CD4-positive, alpha-beta T cell treated with Interferon gamma for 1 hour (primary cell): ENCODE measurements around the gene PLXNA1.

Experiments
- DNase-seq: peaks from one replicate; pipeline ENCODE4 v3.0.0-alpha.2; 2020

The PLXNA1 gene

DNA sequence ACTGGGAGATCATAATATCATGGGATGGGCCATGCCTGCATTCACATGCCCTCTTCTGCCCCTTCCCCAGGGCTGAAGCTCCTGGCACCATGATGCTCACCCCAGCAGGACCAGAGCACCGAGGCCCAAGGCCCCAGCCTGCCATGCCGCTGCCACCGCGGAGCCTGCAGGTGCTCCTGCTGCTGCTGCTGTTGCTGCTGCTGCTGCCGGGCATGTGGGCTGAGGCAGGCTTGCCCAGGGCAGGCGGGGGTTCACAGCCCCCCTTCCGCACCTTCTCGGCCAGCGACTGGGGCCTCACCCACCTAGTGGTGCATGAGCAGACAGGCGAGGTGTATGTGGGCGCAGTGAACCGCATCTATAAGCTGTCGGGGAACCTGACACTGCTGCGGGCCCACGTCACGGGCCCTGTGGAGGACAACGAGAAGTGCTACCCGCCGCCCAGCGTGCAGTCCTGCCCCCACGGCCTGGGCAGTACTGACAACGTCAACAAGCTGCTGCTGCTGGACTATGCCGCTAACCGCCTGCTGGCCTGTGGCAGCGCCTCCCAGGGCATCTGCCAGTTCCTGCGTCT, 5.6 kb downstream of the PLXNA1 start:
- no peak for DNase-seq

DNA sequence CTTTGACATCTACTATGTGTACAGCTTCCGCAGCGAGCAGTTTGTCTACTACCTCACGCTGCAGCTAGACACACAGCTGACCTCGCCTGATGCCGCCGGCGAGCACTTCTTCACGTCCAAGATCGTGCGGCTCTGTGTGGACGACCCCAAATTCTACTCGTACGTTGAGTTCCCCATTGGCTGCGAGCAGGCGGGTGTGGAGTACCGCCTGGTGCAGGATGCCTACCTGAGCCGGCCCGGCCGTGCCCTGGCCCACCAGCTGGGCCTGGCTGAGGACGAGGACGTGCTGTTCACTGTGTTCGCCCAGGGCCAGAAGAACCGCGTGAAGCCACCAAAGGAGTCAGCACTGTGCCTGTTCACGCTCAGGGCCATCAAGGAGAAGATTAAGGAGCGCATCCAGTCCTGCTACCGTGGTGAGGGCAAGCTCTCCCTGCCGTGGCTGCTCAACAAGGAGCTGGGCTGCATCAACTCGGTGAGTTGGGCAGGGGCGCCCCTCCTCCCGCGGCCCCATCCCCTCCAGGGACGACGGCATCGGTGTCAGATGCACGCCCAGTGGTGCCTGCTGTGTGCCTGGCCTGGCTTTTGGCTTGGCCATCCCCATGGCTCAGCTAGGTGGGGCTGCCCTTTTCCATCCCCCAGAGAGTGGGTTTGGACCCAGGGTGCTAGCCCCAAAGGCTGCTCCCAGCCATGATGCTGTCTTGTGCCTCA, 6.6 kb downstream of the PLXNA1 start:
- no peak for DNase-seq

DNA sequence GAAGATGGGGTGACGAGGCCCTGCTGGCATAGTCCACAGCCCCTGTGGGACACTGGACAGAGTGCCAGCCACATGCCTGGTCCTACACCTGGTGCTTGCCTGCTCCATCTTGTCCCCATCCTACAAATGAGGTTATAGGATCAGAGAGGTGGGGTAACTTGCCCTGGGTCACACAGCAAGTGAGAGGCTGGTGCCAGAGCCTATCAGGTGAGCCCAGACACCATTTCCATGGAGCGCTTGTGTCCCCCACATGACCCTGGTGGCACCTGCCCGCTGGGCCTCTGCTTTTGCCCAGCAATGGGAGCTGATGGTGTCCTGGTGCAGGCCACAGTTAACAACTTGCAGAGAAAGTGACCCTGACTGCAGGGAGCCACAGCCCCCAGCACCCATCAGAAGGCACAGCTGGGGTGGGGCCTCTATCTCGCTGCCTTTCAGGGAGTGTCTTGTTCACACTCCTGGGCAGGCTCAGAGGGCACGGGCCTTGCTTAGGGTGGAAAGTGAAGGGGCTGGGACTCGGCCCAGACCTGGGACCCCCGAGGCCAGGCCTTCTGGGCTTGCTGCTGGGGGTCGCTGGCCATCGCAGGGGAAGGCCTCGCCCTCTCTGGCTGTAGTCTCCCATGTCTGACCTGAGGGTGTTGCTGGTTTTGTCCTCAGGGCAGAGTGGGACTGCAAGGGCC, 7.2 kb downstream of the PLXNA1 start:
- no peak for DNase-seq

DNA sequence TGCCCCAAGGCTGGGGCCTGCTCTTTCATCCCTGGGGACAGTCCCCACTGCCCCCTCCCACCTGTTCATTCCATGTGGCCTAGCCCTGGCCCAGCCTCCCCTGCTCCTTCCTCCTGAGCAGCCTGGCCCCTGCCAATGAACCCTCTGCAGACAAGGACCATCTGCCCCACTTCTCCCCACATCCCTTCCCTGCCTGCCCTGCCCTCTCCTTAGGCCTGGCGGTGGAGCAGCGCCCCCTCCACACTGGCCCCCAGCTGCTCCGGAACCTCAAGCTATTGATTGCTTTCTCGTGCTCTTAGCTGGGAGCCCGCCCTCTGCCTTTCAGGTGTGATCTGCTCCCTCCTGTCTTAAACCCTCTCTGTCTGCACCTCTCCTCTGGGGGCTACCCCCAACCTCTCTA, 8.0 kb downstream of the PLXNA1 start:
- no peak for DNase-seq

DNA sequence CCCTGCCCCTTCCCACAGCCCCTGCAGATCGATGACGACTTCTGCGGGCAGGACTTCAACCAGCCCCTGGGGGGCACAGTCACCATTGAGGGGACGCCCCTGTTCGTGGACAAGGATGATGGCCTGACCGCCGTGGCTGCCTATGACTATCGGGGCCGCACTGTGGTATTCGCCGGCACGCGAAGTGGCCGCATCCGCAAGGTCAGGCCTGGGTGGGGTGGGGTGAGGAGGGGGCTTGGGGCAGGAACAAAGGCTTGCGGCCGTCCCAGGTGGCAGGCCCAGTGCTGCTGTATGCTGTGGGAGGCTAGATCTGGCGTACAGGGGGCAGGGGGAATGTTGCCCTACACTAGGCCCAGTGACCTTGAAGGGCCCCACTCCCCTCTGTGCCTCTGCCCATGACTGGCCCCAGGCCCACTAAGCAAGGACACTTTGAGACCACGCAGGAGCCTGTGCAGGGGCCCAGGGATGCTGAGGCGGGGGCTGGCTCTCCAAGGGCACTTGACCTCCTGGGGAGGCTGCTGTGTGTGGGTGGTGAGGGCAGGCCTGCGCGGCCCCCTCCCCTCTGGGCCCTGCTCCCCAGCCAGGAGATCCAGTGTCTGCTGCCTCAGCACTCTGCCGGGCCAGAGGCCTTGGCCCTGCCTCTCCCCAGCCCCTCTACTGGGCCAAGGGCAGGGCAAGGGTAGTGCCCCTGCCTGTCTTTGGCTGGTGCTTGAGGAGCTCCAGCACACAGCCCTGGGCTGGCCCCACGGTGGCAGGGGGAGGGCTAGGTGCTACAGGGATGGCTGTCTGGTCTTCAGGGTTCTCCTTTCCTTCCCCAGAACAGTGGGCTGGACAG, 8.7 kb downstream of the PLXNA1 start:
- no peak for DNase-seq

DNA sequence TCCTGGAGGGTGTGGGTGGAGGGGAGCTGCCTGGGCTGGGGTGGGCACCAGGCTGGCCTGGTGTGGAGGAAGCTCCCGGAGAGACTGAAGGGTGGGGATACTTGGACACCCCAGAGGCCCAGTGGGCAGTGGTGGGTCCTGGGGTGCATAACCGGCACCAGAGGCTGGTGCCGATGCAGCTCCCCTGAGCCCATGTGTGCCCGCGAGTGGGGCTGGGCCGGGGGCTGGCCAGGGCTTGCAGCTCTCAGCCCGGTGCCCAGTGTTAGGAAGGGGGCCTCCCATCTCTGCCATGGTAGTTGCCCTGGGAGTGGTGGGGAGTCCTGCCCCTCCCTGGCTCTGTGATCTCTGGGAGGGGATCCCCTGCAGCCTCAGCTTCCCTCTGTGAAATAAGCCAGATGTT, 9.3 kb downstream of the PLXNA1 start:
- no peak for DNase-seq

DNA sequence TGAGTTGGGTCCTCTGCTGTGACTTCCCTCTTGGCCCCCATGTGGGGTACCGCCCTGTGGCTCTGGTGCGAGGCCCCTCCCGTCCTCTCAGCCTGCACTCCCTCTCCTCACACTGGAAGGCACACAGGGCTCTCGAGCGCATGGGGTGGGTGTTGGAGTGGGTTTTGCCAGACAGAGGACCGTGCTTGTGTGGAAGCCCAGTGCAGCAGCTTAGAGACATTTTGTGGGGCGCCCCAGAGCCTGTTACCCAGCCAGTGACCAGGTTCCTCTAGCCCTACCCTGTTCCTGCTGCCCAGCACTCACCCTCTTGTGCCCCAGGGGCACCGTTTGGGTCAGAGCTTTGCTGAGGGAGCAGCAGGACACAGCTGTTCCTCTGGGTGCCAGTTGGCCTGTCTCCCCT, 9.9 kb downstream of the PLXNA1 start:
- DNase-seq, result no peak

DNA sequence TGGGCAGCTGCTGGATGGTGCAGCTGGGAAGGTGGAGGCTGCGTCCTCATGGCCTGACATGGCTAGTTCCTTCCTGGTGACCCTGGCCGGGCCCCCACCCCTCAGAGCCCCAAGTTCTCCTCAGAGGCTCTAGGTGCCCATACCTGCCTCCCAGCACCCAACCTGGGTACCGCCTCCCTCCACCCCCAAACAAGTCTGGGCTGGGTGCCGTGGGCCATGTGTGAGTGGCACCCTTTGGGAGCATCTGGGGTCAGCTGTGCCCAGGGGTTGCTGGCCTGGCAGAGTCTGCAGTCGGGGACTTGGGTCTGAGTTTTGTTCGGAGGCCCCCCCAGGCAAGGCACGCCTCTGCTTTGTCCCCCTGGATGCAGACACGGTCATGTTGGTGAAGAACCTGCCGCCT, 10.5 kb downstream of the PLXNA1 start:
- no peak for DNase-seq

DNA sequence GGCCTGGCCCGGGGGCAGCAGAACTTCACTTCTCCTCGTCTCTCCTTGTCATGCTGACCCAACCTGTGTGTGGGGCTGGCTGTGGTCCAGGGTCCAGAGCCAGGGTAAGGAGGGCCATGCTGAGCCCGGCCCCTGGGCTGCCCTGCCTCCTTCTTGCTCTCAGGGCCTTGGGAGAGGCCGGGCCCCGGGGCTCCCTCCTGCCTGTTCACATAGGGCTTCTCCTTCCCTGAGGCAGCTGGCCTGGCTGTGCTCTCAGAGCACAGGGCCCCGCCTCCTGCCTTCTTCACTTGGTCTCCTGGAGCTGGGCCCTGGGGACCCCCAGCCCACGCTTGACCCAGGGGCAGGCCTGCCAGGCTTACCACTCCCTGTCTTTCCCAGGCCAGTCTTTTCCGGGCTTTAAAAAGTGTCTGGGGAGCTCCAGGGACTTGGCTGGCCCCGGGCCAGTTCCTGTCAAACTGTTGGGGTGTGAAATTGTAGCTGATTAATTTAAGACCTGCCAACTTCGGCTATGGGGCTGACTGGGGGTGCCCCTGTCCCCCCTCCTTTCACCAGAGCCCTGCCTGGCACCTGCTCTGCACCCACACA, 11.8 kb downstream of the PLXNA1 start:
- DNase-seq, result no peak

DNA sequence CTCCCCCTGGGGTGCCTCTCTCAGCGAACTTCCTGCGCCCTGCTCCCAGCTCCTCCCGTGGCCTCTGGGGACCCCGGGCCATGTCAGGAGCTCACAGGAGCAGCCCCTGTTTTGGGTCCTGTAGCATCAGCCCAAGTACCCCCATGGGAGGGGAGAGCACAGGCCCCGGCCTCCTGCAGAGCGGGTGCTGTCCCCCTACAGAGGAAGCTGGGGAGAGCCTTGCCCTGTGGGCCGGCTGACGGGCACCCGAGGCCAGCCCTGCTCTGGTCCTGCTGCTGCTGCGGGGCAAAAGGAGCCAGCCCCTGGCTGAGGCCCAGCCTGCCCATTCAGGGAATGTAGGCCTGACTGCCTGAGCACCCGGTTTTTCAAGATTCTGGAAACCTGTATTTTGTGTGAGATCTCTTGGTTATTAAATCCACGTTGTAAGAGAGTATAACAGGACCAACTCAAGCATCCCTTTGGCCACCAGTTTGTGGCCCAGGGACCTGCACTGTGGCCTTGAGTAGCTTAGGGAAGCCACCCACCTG, 12.4 kb downstream of the PLXNA1 start:
- DNase-seq, result no peak

DNA sequence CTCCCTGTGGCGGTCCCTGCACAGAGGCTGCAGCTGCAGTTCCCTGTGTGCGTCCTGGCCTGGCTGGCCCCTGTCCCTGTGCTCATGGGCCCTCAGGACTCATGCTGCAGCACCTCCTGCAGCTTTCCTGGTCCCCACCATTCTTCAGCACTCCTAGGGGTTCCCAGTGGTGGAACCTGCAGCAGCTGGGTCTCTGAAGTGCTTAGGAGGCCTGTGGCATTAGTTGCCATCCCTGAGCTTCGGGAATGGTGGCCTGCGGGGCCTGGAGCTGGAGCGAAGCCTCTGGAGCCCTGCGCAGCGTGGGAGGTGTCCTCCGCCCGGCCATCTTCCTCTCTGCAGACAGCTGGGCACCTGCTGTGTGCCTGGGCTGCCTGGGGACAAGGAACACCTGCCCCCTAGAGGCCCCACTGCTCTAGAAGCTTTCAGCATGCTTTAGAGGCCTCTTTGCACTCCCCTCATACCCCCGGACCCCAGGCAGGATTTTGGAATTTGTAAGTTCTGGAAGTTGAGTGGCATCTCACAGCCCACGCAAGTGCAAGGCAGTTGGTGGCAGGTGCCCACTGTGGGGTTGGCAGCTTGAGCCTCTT, 13.1 kb downstream of the PLXNA1 start:
- no peak for DNase-seq

DNA sequence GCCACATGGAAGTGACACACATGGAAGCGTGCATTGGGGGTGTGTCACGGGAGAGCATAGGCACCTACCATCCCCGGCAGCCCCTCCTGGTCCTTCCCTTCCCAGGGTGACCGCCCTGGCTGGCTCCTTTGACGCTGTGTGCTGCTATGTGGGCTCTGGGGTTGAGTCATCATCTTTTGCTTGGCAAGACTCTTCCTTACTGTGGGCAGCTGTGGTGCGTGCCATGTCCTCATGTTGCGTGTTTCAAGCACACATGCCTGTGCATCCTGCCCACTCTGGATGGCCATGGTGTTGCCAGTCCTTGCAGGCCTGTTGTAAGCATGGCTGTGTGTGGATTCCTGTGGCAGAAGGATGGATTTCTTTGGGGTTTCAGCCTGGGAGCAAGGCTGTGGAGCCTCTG, 14.0 kb downstream of the PLXNA1 start:
- DNase-seq, result no peak

DNA sequence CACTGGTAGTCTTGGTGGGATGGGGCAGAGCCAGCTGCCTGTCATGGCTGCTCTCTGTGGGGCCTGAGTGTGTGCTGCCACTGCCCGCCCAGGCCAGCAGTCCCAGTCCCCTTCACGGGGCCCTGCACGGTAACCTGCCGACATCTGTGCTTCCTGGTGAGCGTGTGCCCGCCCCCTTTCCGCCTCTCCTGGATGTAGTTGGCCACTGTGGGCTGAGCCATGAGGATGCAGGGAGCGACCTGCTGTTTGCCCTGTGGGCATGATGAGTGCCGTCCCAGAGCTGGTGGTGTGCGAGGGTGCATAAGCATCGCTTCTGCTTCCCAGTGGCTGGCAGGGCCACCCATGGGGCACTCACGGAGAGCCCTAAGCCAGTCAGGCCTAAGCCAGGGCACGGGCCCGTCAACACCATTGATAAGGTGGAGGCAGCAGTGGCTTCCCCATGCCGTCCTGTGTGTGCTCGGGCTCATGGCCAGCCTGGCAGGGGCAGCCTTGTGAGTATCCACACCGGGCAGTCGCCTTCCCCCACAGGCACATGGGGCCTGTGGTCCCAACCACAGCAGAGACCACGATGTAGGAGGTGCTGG, 14.6 kb downstream of the PLXNA1 start:
- no peak for DNase-seq

DNA sequence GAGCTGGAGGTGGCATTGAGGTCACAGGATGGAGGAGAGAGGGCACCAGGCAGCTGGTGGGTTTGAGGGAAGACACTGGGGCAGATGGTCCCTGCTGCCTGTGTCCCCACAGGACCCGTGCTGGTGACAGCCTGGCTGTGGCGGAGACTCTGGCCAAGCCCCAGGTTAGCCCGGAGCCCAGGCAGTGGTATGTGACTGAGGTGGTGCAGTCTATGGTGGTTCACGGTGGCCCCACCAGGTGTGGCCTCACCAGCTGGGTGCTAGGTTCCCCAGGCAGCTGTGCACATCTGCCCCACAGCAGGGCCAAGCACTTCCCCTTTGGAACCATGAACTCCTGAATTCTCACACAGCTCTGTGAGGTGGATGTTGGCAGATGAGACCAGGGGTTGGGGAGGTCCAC, 15.4 kb downstream of the PLXNA1 start:
- no peak for DNase-seq

DNA sequence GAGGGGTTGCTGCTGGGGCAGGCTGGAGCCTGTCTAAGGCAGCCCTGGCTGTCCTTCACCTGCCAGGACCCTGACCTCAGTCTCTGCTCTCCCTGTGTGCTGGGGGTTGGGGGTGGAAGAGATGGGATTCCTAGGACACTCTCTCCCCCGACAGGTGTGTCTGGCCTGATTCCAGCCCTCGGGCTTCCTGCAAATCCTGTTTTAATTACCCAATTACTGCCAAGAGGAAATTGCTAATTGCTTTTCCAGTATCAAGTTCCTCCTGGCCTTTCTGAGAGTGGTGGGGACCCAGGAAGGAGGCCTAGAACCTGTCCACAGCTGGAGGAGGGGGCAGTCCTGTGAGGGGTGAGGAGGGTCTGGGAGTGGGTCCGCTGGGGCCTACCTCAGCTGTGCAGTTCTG, 15.8 kb downstream of the PLXNA1 start:
- DNase-seq, result no peak

DNA sequence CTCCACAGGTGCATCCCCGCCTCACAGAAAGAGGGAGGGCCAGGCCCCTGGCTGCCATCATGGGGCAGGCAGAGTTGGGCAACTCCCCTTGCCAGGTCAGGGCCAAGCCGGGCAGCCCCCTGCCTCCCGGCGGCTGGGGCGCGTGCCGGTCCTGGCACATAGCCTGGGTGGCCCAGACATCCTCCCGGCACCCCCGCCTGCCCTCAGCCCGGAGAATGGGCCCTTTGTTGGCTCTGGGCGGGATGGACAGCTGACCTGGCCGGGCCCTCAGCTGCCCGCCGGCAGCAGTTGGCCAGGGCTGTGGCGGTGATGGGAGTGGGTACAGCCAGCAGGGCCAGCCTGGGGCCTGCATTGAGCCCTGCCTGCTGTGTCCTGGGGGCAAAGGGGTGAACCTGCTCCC, 16.5 kb downstream of the PLXNA1 start:
- no peak for DNase-seq

DNA sequence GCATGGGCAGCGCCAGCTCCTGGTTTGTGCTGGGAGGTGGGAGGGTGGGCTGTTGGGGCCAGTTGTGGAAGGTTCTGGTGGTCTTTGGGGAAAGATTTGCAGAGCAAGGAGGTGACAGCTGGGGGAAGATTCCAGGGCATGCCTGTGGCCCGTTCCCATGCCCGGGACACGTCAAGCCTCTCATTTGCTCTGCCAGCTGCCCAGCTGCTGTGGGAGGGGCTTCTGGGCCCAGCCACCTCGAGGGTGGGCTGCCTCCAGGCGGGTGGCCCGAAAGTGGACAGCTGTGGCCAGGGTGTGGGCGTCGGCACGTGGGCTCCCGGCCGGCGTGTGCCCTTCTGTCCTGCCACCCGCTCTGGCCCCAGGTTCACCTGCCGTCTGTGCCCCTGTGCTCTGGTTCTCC, 17.2 kb downstream of the PLXNA1 start:
- no peak for DNase-seq

DNA sequence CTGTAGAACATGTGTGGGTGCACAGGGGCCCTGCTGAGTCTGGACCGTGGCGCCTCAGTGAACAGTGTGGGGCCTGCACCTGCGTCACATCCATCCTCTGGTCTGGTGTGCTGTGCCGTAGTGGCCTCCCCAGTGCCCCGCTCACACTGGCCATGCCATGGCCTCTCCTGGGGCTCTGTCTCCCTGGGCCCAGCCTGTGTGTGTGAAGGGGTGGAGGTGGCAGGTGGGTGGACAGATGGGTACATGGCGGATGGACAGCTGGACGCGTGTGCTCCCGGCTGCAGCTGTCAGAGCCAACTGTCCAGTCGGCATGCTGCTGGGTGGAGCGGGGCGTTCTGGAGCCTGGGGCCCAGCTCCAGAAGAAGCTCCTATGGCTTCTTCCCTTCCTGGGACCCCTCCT, 17.8 kb downstream of the PLXNA1 start:
- no peak for DNase-seq

DNA sequence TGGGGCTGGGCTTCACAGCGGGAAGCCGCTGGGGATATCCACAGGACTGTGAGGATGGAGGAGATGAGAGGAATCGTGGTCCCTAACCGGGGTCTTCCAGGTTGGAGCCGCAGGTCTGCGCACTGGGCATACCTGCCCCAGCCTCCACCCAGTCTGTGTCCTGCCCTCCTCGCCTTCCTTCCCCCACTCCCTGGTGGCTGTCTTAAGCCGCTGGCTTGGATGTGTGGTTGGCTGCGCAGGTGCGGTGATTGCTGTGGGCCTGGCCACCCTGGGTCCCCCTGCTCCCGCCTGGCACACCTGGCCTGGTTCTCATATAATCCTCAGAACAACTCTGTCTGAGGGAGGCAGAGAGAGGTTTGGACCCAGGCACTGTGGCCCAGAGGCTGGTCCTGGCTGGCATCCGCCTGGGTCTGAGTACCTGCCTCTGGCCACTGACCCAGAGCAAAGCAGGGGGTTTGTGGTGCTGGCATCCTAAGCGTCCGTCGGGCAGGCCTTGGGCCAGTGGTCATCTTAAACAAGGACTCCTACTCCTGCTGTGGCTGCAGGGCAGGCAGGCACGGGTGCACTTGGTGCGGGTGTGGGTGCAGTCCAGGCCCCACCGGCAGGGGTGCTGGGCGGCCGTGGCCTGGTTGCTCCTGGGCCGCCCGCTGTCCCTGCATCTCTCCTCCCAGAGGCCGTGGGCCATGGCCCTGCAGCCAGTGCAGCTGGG, 18.7 kb downstream of the PLXNA1 start:
- DNase-seq, result no peak

DNA sequence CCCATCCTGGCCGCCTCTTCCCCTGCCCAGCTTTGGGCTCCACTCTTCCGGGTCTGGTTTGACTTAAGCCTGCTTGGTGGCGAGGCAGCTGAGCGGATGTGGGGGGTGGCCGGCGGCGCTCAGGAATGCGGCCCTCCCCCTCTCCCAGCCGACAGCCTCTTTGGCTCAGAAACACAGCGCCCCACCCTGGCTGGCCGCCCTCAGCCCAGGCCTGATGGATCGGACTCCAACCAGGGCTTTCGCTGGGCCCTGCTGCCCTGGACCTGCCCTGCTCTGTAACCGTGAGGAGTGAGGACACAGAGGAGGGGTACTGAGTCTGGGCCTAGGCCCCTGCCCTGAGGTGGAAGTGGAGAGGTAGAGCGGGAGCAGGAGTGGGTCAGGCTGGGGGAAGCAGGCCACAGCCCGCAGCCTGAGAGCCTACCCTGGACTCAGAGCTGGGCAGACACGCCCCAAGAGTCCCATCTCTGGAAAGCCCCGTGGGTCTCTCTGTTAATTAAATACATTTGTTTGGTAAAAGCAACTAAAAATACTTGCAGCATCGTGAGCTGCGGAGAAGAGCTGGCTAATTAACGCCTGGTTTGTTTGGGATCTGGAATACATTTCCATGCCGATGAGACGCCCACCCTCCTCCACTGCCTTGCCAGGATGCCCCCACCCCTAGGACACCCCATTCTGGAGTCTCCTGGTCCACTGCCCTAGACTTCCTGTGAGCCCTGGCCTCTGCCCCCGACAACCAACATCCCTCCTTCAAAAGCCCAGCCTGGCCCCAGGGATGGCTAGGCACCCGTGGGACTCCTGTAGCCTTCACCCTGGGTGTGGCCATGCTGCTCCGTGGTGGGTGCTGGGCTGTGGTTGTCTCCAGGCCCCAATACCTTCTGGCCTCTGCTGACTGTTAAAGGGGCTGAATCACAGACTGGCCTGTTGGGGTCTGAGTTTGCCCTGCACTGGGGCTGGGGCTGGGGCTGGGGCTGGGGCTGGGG, 19.6 kb downstream of the PLXNA1 start:
- no peak for DNase-seq
